Measurements from ENCODE around the gene LARGE1.

Gene LARGE1

GRCh38 chr22:33770723-33771122, 149.6 kb downstream of the LARGE1 start:
- no peak for DNase-seq

- no peak for DNase-seq
Observed at GRCh38 chr22:33766091-33766490, 154.2 kb downstream of the LARGE1 start.

- DNase-seq = no peak
Observed at GRCh38 chr22:33758961-33759360, 161.3 kb downstream of the LARGE1 start.

DNA sequence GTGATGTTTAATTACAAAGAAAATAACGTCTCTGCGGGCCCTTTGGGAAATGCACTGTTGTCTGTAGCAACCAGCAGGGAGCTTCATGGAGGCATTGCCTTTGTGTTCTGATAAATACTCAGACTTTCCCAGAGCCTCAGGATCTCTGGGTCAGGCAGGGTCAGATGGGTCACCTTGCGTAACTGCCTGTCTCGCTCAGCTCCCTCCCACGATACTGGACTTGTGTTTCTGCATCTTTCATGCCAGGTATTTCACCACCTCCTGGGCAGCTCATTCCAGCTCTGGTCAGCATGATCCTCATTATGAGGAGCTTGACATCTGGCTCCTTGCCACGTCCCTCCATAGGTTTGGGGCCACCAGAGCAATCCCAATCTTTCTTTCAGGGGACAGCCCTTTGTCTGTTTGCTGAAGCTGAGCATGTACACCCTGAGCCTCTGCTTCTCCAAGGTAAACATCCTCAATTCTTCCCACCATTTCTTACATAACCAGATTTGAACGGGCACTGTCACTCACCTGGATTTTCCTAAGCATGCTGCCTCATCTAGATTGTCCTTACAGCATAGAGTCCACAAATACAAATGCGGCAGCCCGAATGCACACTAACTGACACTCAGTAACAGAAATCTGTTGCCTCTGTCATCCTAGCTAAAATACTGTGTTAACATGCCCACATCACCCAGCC, 162.3 kb downstream of the LARGE1 start:
- no peak for DNase-seq

- DNase-seq = no peak
Observed at GRCh38 chr22:33757041-33757801, 163.1 kb downstream of the LARGE1 start.

GRCh38 chr22:33756508-33756949, 163.7 kb downstream of the LARGE1 start:
- no peak for DNase-seq

GRCh38 chr22:33748714-33749113, 171.6 kb downstream of the LARGE1 start:
- DNase-seq = no peak

DNA sequence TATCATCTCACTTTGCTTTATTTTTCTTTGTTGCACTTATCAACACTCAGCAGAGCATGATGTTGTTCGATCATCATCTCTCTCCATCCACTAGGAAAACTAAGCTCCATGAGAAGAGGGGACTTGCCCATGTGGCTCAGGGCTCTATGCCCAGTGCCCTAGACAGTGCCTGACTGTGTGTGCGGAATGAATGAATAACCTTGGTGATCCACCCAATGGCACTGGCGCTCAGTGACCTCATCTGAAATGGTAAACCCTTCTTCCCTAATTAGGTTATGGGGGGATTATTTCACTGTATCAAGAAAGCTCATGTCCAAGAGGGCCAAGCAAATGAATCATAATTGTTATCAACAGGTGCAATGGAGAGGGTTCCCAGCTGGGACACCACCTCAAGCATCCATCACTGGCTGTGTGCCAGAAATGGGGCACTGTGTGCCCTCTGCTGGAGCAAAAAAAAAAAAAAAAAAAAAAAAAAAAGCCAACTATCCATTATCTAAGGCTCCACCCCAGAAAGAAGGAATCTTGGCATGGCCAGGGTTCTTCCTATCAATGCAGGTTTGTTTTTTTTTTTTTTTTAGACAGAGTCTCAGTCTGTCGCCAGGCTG, 172.6 kb downstream of the LARGE1 start:
- no peak for DNase-seq

GRCh38 chr22:33747029-33747428, 173.2 kb downstream of the LARGE1 start:
- DNase-seq = no peak

DNA sequence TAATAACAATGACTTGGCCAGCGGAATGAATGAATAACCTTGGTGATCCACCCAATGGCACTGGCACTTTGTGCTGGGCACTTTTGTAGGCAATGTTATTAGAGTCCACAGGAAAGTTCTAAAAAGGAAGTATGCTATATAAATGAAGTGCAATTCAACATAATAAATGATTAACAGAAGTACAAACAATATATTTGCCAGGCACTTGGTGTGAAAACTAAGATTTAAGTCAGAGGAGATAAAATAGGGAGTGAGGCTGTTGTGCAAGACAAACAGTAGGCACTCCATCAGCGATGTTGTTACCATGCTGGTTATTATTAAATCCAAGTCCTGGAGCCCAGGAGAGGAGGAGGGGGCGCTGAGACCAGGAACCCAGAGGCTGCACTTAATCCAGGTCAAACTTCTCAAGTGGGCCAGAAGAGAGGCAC, 173.8 kb downstream of the LARGE1 start:
- no peak for DNase-seq

- DNase-seq = no peak
Observed at GRCh38 chr22:33745501-33745900, 174.8 kb downstream of the LARGE1 start.

DNA sequence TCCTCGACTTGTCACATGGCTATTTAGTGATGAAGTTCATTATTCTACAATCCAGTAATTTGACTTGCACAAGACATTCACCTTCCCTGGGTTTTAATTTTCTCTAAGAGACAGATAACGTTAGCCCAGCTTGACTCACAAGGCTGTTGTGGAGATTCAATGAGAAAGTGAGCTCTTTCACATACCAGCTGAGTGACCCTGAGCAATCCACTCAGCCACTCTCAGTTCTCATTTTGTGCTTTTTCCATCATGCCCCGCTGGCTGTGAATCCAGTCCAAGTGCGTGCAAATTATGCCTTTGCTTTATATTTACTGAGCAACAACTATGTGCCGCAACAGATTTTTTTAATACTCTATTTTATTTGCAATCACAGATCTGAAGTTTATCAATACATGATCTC, 176.5 kb downstream of the LARGE1 start:
- DNase-seq = no peak

GRCh38 chr22:33741025-33741424, 179.3 kb downstream of the LARGE1 start:
- DNase-seq = no peak

DNA sequence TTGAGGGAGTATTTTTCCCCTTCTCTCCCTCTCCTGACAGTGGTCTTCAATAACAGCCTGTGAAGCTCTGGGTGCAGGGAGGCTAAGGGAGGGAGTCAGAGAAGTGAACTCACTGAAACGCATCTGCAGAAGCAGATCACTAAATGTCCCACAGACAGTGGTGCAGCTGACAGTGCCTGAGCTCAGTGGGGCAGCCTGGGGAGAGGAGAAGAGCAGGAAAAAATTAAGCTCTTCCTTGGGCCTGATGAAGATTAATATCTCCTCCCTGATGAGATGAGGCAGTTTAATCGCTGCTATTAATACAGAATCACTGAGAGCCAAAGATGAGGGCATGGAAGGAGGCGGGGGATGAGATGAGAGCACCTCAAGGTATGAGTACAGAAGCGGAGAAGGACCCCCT, 180.8 kb downstream of the LARGE1 start:
- DNase-seq = no peak

DNA sequence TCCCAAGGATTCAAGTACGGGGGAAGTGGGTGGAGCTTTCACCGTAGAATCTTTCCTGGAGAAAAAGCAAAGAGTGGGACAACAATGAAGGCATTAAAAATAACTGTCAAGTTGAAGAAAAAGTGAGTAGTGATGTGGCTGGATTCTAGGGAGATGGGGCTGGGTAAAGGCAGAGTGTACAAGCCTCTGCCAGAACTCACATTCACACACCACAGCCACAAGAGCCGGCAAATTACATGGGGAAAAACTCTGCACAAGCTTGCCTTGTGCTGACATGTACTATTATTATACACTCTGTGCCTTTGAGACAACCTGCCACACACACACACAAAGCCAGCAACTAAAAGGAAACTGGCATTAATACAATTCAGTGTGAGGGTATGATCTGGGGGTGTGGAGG, 182.6 kb downstream of the LARGE1 start:
- peak; percentile 35 for DNase-seq

DNA sequence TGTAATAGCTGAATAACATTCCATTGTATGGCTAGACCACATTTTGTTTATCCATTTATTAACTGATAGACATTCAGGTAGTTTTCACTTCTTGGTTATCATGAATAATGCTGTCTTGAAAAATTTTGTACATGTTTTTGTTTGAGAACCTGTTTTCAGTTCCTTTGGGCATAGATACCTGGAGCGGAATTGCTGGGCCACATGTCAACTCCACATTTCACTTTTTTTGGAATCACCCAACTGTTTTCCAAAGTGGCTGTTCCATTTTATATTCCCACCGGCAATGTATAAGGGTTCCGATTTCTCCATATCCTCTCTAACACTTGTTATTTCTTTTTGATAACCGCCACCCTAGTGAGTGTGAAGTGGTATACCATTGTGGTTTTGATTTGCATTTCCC, 184.3 kb downstream of the LARGE1 start:
- no peak for DNase-seq

DNA sequence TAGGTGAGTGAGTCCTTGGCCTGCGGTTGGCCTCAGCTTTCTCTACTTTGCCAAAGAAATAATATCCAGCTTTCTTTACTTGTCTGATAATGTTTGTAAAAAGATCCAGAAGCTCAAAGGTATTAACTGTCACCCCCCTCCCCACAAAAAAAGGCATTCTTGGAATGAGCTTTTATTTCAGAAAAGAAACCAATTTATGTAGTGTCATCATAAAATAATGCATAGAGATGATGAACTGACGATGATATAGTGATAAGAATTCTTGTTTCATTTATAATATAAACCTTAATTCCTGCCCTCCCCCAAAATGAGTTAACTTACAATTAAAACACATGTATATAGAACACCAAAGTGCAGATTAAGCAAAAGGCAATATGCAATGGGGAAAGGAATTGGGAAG, 191.4 kb downstream of the LARGE1 start:
- no peak for DNase-seq

DNA sequence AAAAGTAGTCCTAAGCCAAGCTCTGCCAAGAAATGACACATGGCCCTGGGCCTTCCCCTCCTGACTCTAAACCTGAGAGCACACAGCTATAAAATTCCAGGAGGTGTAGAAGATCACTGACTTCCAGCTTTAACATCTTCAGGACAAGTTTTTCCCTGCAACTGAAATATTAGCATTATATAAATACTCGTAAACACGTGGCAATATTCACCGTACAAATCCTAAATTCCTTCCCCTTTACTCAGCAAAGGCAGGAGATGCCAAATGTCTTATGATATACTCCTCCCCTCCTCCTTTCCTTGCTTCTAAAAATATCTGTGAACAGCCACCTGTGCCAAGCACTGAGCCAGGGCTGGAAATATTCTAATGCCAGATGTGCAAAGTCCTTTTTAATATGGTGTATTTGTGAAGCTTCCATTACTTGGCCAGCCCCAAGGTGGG, 194.0 kb downstream of the LARGE1 start:
- DNase-seq = peak; percentile 53

- no peak for DNase-seq
Observed at GRCh38 chr22:33723915-33724314, 196.4 kb downstream of the LARGE1 start.

DNA sequence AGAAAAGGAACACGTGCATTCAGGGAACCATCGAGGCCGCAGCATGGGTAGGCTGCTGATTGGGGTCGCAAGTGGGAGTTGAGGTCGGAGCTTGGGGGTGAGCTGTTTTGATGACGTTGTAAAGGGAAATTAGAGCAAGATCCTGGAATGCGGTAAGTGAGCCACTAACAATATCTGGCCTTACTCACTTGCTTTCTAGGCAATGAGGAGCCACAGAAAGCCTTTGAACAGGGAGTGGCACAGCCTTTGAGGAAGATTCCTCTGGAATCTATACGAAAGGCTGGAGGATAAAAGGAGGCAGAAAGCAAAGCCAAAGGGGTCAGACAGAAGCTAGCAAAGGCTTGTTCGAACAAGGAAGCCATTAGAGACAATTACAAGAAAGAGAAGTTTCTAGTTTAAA, 197.5 kb downstream of the LARGE1 start:
- no peak for DNase-seq

GRCh38 chr22:33720166-33720878, 200.0 kb downstream of the LARGE1 start:
- no peak for DNase-seq

- DNase-seq = no peak
Observed at GRCh38 chr22:33717694-33718396, 202.4 kb downstream of the LARGE1 start.
